ENCODE results near the gene KIF1B.
"Not testable (repeated sequence)": the region's sequence is repeated elsewhere in the genome, so short reads cannot be mapped to it uniquely, and the experiment has no call there.

GRCh38 chr1:10377365-10378029, 167.1 kb downstream of the KIF1B start:
- not testable (repeated sequence) for TF ChIP-seq SP1 (IDR thresholded peaks at IDR 0.05); FOXM1 (IDR thresholded peaks at IDR 0.05; ENCODE audit: borderline replicate concordance); LEF1 (IDR thresholded peaks at IDR 0.05; ENCODE audit: borderline replicate concordance); FOXA1 (IDR thresholded peaks at IDR 0.05); HDGF (IDR thresholded peaks at IDR 0.05; ENCODE audit: borderline replicate concordance); BHLHE40 (IDR thresholded peaks at IDR 0.05; ENCODE audit: borderline replicate concordance); L3MBTL2 (conservative IDR thresholded peaks at IDR 0.05); FOXK2 (IDR thresholded peaks at IDR 0.05); ZNF384 (IDR thresholded peaks at IDR 0.05); ARNT (IDR thresholded peaks at IDR 0.05); CTBP1 (IDR thresholded peaks at IDR 0.05; ENCODE audit: borderline replicate concordance)
